Small intestine (tissue), 7 donors: ENCODE measurements around the gene GUK1. TPM values are rescaled to one million over a fixed set of nuclear protein-coding genes. Genes with fewer than 3 reads are reported as not detected.

Source experiments
- DNase-seq, 2 donors: peaks; one replicate each; pipeline versions ENCODE4 v3.0.0 to v3.0.0-alpha.2; 2013
- FAIRE-seq: peaks from 2 replicates; lab custom pipeline; 2012; peaks lifted over from hg19 to GRCh38; lab: Jason Lieb, UNC
- H3K27ac ChIP-seq, 3 donors: one replicate each; pipeline ENCODE4 v1.5.1; 2013; ENCODE audit warnings: low read length in 2 of 3, mild to moderate bottlenecking in 2 of 3, control low read depth in 1 of 3, inconsistent platforms in 1 of 3, low read depth in 1 of 3, moderate library complexity in 1 of 3
- H3K27me3 ChIP-seq, 3 donors: one replicate each; pipeline ENCODE4 v1.6.1; 2013; ENCODE audit warnings: low read length in 3 of 3, inconsistent platforms in 1 of 3; ENCODE audit not compliant: control insufficient read depth in 3 of 3, insufficient read depth in 3 of 3
- H3K36me3 ChIP-seq, 3 donors: one replicate each; pipeline ENCODE4 v1.6.1; 2013; ENCODE audit warnings: low read length in 3 of 3, inconsistent platforms in 1 of 3, low read depth in 1 of 3, mild to moderate bottlenecking in 1 of 3, moderate library complexity in 1 of 3; ENCODE audit not compliant: control insufficient read depth in 3 of 3, insufficient read depth in 2 of 3
- H3K4me1 ChIP-seq, 3 donors: one replicate each; pipeline ENCODE4 v1.6.1; 2013; ENCODE audit warnings: low read length in 2 of 3, inconsistent platforms in 1 of 3, low read depth in 1 of 3, mild to moderate bottlenecking in 1 of 3, moderate library complexity in 1 of 3; ENCODE audit not compliant: control insufficient read depth in 3 of 3, insufficient read depth in 2 of 3
- H3K4me3 ChIP-seq, 3 donors: one replicate each; pipeline ENCODE4 v1.5.1; 2013; ENCODE audit warnings: low read length in 3 of 3, control low read depth in 1 of 3, inconsistent platforms in 1 of 3, low read depth in 1 of 3, mild to moderate bottlenecking in 1 of 3, moderate library complexity in 1 of 3
- H3K9me3 ChIP-seq, 2 donors: one replicate each; pipeline ENCODE4 v1.6.1; 2013; ENCODE audit warnings: low read depth in 1 of 2, low read length in 1 of 2; ENCODE audit not compliant: control insufficient read depth in 2 of 2, insufficient read depth in 1 of 2
- WGBS, 3 donors: extraction: QIAGEN DNeasy Blood & Tissue Kit; methylation state at CpG; one replicate each; pipeline ENCODE4 v1.1.7; 2013; 5-methylcytosine and 5-hydroxymethylcytosine counted together
- polyA plus RNA-seq, 4 donors: library from polyadenylated mRNA; stranded (reverse) in 3 of 4; unstranded in 1 of 4; fragments of 200-250 nt in 3 of 4; fragments of 120-200 nt in 1 of 4; gene quantifications; one replicate each; pipeline versions ENCODE4 v1.2.1 to v1.2.3, GENCODE V29; 2013
- donor health status: healthy with polysubstance abuse.
- donor health status: control.
- donor health status: control.
- donor health status: Bipolar disorder and iron deficiency.
- donor health status: healthy.

GUK1 gene
- polyA plus RNA-seq, 4 donors: 183 to 595 (median 460) TPM

DNA sequence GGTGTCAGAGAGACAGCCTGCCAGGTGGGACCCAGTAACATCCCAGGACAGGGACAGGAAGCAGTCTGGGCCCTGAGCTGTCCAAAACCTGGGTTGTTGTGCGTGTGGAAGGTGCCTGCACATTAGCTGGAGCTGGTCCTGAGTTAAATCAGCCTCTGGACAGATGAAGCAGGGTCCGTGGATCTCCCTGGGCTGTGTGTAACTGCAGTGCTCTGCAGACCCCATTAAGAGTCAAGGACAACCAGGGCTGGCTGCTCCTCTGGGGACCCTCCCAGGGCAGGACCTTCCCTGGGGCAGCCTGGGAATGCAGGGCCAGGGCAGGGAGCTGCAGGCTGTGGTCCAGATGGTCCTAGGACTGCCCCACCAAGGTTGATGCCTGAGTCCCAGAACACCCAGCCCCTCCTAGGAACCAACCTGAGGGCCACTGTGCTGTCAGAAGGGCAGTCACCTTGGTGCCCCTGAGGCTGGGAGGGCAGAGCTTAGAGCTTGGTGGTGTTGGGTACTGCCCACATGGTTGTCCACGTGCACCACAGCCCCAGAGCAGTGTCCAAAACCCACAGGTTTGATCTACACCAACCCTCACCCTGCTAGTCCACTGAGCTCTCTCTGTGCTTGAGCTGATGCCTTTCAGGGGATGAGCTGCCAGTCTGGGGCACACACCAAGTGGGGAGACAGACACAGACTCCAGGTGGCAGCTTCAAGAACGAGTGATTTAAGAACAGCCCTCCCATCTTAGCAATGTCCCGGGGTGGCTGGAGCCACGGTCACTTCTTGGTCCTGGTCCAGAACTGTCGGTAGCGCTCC lies 33.9 kb upstream of the GUK1 start:
- H3K4me1 ChIP-seq: peaks cover 5 to 36% (median 8%) of the 10 kb centered on the region in 3 donors
- no peak overlapping the region for H3K27ac ChIP-seq
- H3K9me3 ChIP-seq: no peaks in the 10 kb centered on the region
- H3K4me3 ChIP-seq: no peak overlapping the region
- H3K27me3 ChIP-seq: no peaks in the 10 kb centered on the region
- no peak for FAIRE-seq
- DNase-seq: no peak
- peaks cover 0 to 39% (median 0%) of the 10 kb centered on the region in 3 donors for H3K36me3 ChIP-seq
- 86 to 90% (median 89%) methylated on average over 8 of the region's 8 CpGs for WGBS, 3 donors

GRCh38 chr1:228106800-228107054 lies 33.4 kb upstream of the GUK1 start:
- H3K4me1 ChIP-seq: peaks cover 5 to 34% (median 8%) of the 10 kb centered on the region in 3 donors

GRCh38 chr1:228107636-228108035 lies 32.4 kb upstream of the GUK1 start:
- Histone ChIP-seq H3K36me3 (peaks cover 0 to 33% (median 0%) of the 10 kb centered on the region in 3 donors), H3K27me3 (no peaks in the 10 kb centered on the region), H3K27ac (peak overlapping the region in 1 of 3 donors; percentile 94), H3K4me1 (peaks cover 5 to 38% (median 8%) of the 10 kb centered on the region in 3 donors), H3K9me3 (no peaks in the 10 kb centered on the region), H3K4me3 (peak overlapping the region in 1 of 3 donors; percentile 75)
- WGBS, 3 donors: 85 to 88% (median 87%) methylated on average over 19 of the region's 19 CpGs
- FAIRE-seq: no peak
- DNase-seq: no peak

More at GRCh38 chr1:228106800-228107054, 33.4 kb upstream of the GUK1 start:
- Histone ChIP-seq H3K4me3 (no peak overlapping the region), H3K27me3 (no peaks in the 10 kb centered on the region), H3K27ac (no peak overlapping the region), H3K9me3 (no peaks in the 10 kb centered on the region), H3K36me3 (peaks cover 0 to 33% (median 0%) of the 10 kb centered on the region in 3 donors)
- DNase-seq (no peak), FAIRE-seq (no peak)
- WGBS, 3 donors: 91 to 94% (median 93%) methylated on average over 9 of the region's 9 CpGs

GRCh38 chr1:228108055-228108690 lies 31.9 kb upstream of the GUK1 start:
- peaks cover 0 to 33% (median 0%) of the 10 kb centered on the region in 3 donors for H3K36me3 ChIP-seq
- H3K4me1 ChIP-seq: peaks cover 5 to 38% (median 8%) of the 10 kb centered on the region in 3 donors
- FAIRE-seq (no peak), DNase-seq (no peak)
- no peaks in the 10 kb centered on the region for H3K9me3 ChIP-seq
- WGBS, 3 donors: 54 to 69% (median 57%) methylated on average over 11 of the region's 11 CpGs
- peak overlapping the region; percentile 89 to 94 (median 92) for H3K27ac ChIP-seq
- peak overlapping the region in 2 of 3 donors; percentile 75 to 99 for H3K4me3 ChIP-seq
- H3K27me3 ChIP-seq: no peaks in the 10 kb centered on the region

GRCh38 chr1:228108742-228109072 lies 31.4 kb upstream of the GUK1 start:
- Histone ChIP-seq H3K27ac (peak overlapping the region; percentile 89 to 94 (median 92)), H3K36me3 (peaks cover 0 to 33% (median 0%) of the 10 kb centered on the region in 3 donors), H3K4me3 (peak overlapping the region; percentile 75 to 99 (median 84)), H3K9me3 (no peaks in the 10 kb centered on the region), H3K4me1 (peaks cover 5 to 35% (median 8%) of the 10 kb centered on the region in 3 donors), H3K27me3 (no peaks in the 10 kb centered on the region)
- FAIRE-seq (no peak), DNase-seq (no peak)
- WGBS, 3 donors: 0 to 3% (median 1%) methylated on average over 8 of the region's 8 CpGs

GRCh38 chr1:228109073-228109961 lies 30.8 kb upstream of the GUK1 start, which contains the start of gene MRPL55:
MRPL55 (minus strand) TSS chr1:228109299; CDS start chr1:228108260, 1,039 bp downstream.
- Histone ChIP-seq H3K27ac (peak within 1 kb of the TSS; percentile 89 to 99 (median 94)), H3K4me3 (peak within 1 kb of the TSS; percentile 77 to 99 (median 84)), H3K36me3 (peaks cover 0 to 33% (median 0%) of the 10 kb centered on the region in 3 donors), H3K4me1 (peaks cover 5 to 30% (median 8%) of the 10 kb centered on the region in 3 donors), H3K27me3 (no peaks in the 10 kb centered on the region), H3K9me3 (no peaks in the 10 kb centered on the region)
- DNase-seq (peak; percentile 98 to 100), FAIRE-seq (no peak)
- WGBS, 3 donors: 0 to 1% (median 0%) methylated on average over 61 to 66 of the region's 66 CpGs

GRCh38 chr1:228109962-228110488 lies 30.1 kb upstream of the GUK1 start:
- no peak for FAIRE-seq
- Histone ChIP-seq H3K9me3 (no peaks in the 10 kb centered on the region), H3K36me3 (peaks cover 0 to 31% (median 0%) of the 10 kb centered on the region in 3 donors), H3K4me1 (peaks cover 5 to 30% (median 8%) of the 10 kb centered on the region in 3 donors), H3K4me3 (peak overlapping the region; percentile 69 to 99 (median 77)), H3K27me3 (no peaks in the 10 kb centered on the region), H3K27ac (peak overlapping the region; percentile 89 to 99 (median 93))
- 12 to 32% (median 21%) methylated on average over 15 of the region's 15 CpGs for WGBS, 3 donors
- peak in 1 of 2 donors; percentile 64 for DNase-seq
